Liver (tissue), 9 donors: Measurements from ENCODE around the gene FAM149B1. TPM values are rescaled to one million over a fixed set of nuclear protein-coding genes. Genes with fewer than 3 reads are reported as not detected.

ENCODE experiments used
- DNase-seq: peaks from one replicate; pipeline ENCODE4 v3.0.0-alpha.2; 2017; ENCODE audit warnings: low spot score
- H3K27ac ChIP-seq, 2 donors: one replicate each; pipeline ENCODE4 v1.7.0; 2013; ENCODE audit warnings: inconsistent platforms in 2 of 2, low read length in 2 of 2, control low read depth in 1 of 2, low read depth in 1 of 2, mild to moderate bottlenecking in 1 of 2
- H3K27me3 ChIP-seq, 4 donors: one replicate each; pipeline versions ENCODE4 v1.6.1 to v1.7.0; 2013; ENCODE audit warnings: low read length in 3 of 4, inconsistent platforms in 1 of 4, mild to moderate bottlenecking in 1 of 4, moderate library complexity in 1 of 4; ENCODE audit not compliant: control insufficient read depth in 4 of 4, insufficient read depth in 4 of 4
- H3K36me3 ChIP-seq, 4 donors: one replicate each; pipeline versions ENCODE4 v1.6.1 to v1.7.0; 2013; ENCODE audit warnings: low read length in 3 of 4, mild to moderate bottlenecking in 3 of 4, low read depth in 1 of 4, moderate library complexity in 1 of 4; ENCODE audit not compliant: control insufficient read depth in 4 of 4, insufficient read depth in 3 of 4
- H3K4me1 ChIP-seq, 4 donors: one replicate each; pipeline versions ENCODE4 v1.6.1 to v1.7.0; 2013; ENCODE audit warnings: low read length in 3 of 4, mild to moderate bottlenecking in 3 of 4, moderate library complexity in 1 of 4; ENCODE audit not compliant: control insufficient read depth in 4 of 4, insufficient read depth in 4 of 4
- H3K4me3 ChIP-seq, 3 donors: one replicate each; pipeline versions ENCODE4 v1.6.1 to v1.7.0; 2013; ENCODE audit warnings: low read length in 3 of 3, control low read depth in 1 of 3, low read depth in 1 of 3, mild to moderate bottlenecking in 1 of 3
- H3K9ac ChIP-seq, 2 donors: one replicate each; pipeline ENCODE4 v1.7.0; 2013; ENCODE audit warnings: low read length in 2 of 2, mild to moderate bottlenecking in 2 of 2, moderate library complexity in 2 of 2, control low read depth in 1 of 2, low read depth in 1 of 2
- H3K9me3 ChIP-seq, 4 donors: one replicate each; pipeline versions ENCODE4 v1.6.1 to v1.7.0; 2013; ENCODE audit warnings: low read length in 3 of 4; ENCODE audit not compliant: control insufficient read depth in 4 of 4
- EGR1 ChIP-seq, 2 donors: IDR thresholded peaks; 2 replicates each; pipeline ENCODE4 v1.6.1; 2016 to 2018; ENCODE audit warnings: antibody characterized with exemption in 2 of 2, low read depth in 2 of 2
- FOXA1 ChIP-seq: IDR thresholded peaks from 2 replicates; pipeline ENCODE4 v1.6.1; 2016; ENCODE audit warnings: antibody characterized with exemption
- FOXA2 ChIP-seq: IDR thresholded peaks from 2 replicates; pipeline ENCODE4 v1.6.1; 2016; ENCODE audit warnings: antibody characterized with exemption
- GABPA ChIP-seq, 2 donors: IDR thresholded peaks in 1 of 2; conservative IDR thresholded peaks in 1 of 2; 2 replicates each; pipeline ENCODE4 v1.6.1; 2016; ENCODE audit warnings: antibody characterized with exemption in 2 of 2, mild to moderate bottlenecking in 1 of 2, moderate library complexity in 1 of 2
- HNF4A ChIP-seq, 2 donors: conservative IDR thresholded peaks; 2 replicates each; pipeline ENCODE4 v1.6.1; 2016; ENCODE audit warnings: antibody characterized with exemption in 2 of 2, mild to moderate bottlenecking in 2 of 2
- HNF4G ChIP-seq: IDR thresholded peaks from 2 replicates; pipeline ENCODE4 v1.6.1; 2016; ENCODE audit warnings: antibody characterized with exemption
- JUND ChIP-seq, 2 donors: IDR thresholded peaks; 2 replicates each; pipeline ENCODE4 v1.6.1; 2016; ENCODE audit warnings: antibody characterized with exemption in 2 of 2
- NR2F2 ChIP-seq: IDR thresholded peaks from 2 replicates; pipeline ENCODE4 v1.6.1; 2016; ENCODE audit warnings: antibody characterized with exemption
- RAD21 ChIP-seq, 2 donors: IDR thresholded peaks; 2 replicates each; pipeline ENCODE4 v1.6.1; 2016; ENCODE audit warnings: antibody characterized with exemption in 2 of 2, mild to moderate bottlenecking in 2 of 2
- RXRA ChIP-seq, 2 donors: IDR thresholded peaks; 2 replicates each; pipeline ENCODE4 v1.6.1; 2017 to 2018; ENCODE audit warnings: antibody characterized with exemption in 2 of 2, mild to moderate bottlenecking in 1 of 2
- SP1 ChIP-seq: IDR thresholded peaks from 2 replicates; pipeline ENCODE4 v1.6.1; 2018; ENCODE audit warnings: antibody characterized with exemption, mild to moderate bottlenecking
- TAF1 ChIP-seq: conservative IDR thresholded peaks from 2 replicates; pipeline ENCODE4 v1.6.1; 2016; ENCODE audit warnings: antibody characterized with exemption, mild to moderate bottlenecking
- YY1 ChIP-seq: IDR thresholded peaks from 2 replicates; pipeline ENCODE4 v1.6.1; 2016; ENCODE audit warnings: antibody characterized with exemption, mild to moderate bottlenecking
- WGBS: extraction: QIAGEN DNeasy Blood & Tissue Kit; methylation state at CpG from one replicate; pipeline ENCODE4 v1.1.7; 2013; 5-methylcytosine and 5-hydroxymethylcytosine counted together
- polyA plus RNA-seq, 2 donors: library from polyadenylated mRNA; stranded (reverse) in 1 of 2; unstranded in 1 of 2; fragments of 200-250 nt in 1 of 2; fragments of >200 nt in 1 of 2; fragmentation: Nextera tagmentation in 1 of 2; extraction: Ambion mirVana in 1 of 2; gene quantifications; one replicate each; pipeline versions ENCODE4 v1.2.1 to v1.2.3, GENCODE V29; 2013 to 2015
- total RNA-seq, 2 donors: library from RNA; depleted of rRNA; stranded (reverse); fragments of >200 nt; gene quantifications; one replicate each; pipeline ENCODE4 v1.2.3, GENCODE V29; 2014
- TF ChIP-seq, protein P1 (sequence below): fragments of 150-350 bp; IDR thresholded peaks from 2 replicates; pipeline ENCODE4 v1.5.1; 2017; ENCODE audit warnings: improper control_type of control experiment, low read depth, low read length; ENCODE audit not compliant: missing input control
- TF ChIP-seq, protein P2 (sequence below): IDR thresholded peaks from 2 replicates; pipeline ENCODE4 v1.6.1; 2016; ENCODE audit warnings: antibody characterized with exemption, mild to moderate bottlenecking
- TF ChIP-seq, protein P3 (sequence below): IDR thresholded peaks from 2 replicates; pipeline ENCODE4 v1.6.1; 2016; ENCODE audit warnings: antibody characterized with exemption
- TF ChIP-seq, protein P4 (sequence below): IDR thresholded peaks from 2 replicates; pipeline ENCODE4 v1.6.1; 2016; ENCODE audit warnings: antibody characterized with exemption
- TF ChIP-seq, protein P5 (sequence below): IDR thresholded peaks from 2 replicates; pipeline ENCODE4 v1.6.1; 2016; ENCODE audit warnings: antibody characterized with exemption
- donor health status: healthy.
- donor health status: healthy.
- donor health status: healthy.
- donor health status: healthy.
- donor health status: healthy.

FAM149B1 gene
- total and polyA plus RNA-seq, 4 donors, result 7.3 to 12.9 (median 9.1) TPM

DNA sequence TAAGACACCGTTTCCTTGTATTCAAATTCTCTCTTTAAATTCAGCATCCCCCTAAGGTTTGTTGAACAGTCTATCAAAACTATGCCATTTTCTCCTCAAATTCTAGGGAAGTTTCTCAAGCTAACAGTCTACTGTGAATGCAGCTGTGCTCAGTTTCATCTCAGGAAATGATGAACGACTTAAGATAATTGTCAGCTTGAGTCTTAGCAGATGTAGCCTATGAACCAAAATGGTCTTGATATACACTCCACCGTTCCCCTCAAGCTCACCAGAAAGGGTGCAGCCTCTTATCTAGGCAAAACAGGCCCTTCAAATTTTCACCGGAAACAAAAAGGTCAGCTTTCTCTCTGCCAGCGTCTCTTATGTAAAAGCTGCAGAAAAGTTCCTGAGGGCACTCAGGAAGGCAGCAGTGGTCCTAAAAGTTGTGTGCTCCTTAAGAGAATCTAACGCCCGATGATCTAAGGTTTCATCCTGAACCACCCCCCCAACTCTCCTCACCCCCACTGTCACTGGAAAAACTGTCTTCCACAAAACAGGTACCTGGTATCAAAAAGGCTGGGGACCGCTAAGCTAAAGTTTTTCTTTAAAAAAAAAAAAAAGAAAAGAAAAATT lies 77.1 kb downstream of the FAM149B1 start:
- H3K4me3 ChIP-seq, result no peak overlapping the region
- no peaks in the 10 kb centered on the region for H3K27me3 ChIP-seq
- peaks cover 3 to 31% (median 24%) of the 10 kb centered on the region in 4 donors for H3K36me3 ChIP-seq
- no peak overlapping the region for H3K9ac ChIP-seq
- H3K27ac ChIP-seq, result no peak overlapping the region
- 76% methylated on average over 8 of the region's 8 CpGs for WGBS
- TF ChIP-seq EGR1 (IDR thresholded peaks at IDR 0.05; ENCODE audit: low read depth in 2 of 2) (no peak), TAF1 (no peak), FOXA2 (no peak), NR2F2 (no peak), HNF4G (no peak), JUND (IDR thresholded peaks at IDR 0.05) (no peak), RAD21 (IDR thresholded peaks at IDR 0.05) (no peak), HNF4A (conservative IDR thresholded peaks at IDR 0.05) (no peak), SP1 (no peak), GABPA (IDR thresholded peaks at IDR 0.05 in 1 of 2, conservative IDR thresholded peaks at IDR 0.05 in 1 of 2) (no peak), FOXA1 (no peak), YY1 (no peak), RXRA (IDR thresholded peaks at IDR 0.05) (no peak)
- TF ChIP-seq, protein P1, sequence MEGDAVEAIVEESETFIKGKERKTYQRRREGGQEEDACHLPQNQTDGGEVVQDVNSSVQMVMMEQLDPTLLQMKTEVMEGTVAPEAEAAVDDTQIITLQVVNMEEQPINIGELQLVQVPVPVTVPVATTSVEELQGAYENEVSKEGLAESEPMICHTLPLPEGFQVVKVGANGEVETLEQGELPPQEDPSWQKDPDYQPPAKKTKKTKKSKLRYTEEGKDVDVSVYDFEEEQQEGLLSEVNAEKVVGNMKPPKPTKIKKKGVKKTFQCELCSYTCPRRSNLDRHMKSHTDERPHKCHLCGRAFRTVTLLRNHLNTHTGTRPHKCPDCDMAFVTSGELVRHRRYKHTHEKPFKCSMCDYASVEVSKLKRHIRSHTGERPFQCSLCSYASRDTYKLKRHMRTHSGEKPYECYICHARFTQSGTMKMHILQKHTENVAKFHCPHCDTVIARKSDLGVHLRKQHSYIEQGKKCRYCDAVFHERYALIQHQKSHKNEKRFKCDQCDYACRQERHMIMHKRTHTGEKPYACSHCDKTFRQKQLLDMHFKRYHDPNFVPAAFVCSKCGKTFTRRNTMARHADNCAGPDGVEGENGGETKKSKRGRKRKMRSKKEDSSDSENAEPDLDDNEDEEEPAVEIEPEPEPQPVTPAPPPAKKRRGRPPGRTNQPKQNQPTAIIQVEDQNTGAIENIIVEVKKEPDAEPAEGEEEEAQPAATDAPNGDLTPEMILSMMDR, result no peak
- TF ChIP-seq, protein P2, sequence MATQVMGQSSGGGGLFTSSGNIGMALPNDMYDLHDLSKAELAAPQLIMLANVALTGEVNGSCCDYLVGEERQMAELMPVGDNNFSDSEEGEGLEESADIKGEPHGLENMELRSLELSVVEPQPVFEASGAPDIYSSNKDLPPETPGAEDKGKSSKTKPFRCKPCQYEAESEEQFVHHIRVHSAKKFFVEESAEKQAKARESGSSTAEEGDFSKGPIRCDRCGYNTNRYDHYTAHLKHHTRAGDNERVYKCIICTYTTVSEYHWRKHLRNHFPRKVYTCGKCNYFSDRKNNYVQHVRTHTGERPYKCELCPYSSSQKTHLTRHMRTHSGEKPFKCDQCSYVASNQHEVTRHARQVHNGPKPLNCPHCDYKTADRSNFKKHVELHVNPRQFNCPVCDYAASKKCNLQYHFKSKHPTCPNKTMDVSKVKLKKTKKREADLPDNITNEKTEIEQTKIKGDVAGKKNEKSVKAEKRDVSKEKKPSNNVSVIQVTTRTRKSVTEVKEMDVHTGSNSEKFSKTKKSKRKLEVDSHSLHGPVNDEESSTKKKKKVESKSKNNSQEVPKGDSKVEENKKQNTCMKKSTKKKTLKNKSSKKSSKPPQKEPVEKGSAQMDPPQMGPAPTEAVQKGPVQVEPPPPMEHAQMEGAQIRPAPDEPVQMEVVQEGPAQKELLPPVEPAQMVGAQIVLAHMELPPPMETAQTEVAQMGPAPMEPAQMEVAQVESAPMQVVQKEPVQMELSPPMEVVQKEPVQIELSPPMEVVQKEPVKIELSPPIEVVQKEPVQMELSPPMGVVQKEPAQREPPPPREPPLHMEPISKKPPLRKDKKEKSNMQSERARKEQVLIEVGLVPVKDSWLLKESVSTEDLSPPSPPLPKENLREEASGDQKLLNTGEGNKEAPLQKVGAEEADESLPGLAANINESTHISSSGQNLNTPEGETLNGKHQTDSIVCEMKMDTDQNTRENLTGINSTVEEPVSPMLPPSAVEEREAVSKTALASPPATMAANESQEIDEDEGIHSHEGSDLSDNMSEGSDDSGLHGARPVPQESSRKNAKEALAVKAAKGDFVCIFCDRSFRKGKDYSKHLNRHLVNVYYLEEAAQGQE, result no peak
- TF ChIP-seq, protein P3, sequence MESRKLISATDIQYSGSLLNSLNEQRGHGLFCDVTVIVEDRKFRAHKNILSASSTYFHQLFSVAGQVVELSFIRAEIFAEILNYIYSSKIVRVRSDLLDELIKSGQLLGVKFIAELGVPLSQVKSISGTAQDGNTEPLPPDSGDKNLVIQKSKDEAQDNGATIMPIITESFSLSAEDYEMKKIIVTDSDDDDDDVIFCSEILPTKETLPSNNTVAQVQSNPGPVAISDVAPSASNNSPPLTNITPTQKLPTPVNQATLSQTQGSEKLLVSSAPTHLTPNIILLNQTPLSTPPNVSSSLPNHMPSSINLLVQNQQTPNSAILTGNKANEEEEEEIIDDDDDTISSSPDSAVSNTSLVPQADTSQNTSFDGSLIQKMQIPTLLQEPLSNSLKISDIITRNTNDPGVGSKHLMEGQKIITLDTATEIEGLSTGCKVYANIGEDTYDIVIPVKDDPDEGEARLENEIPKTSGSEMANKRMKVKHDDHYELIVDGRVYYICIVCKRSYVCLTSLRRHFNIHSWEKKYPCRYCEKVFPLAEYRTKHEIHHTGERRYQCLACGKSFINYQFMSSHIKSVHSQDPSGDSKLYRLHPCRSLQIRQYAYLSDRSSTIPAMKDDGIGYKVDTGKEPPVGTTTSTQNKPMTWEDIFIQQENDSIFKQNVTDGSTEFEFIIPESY, result no peak
- TF ChIP-seq, protein P4, sequence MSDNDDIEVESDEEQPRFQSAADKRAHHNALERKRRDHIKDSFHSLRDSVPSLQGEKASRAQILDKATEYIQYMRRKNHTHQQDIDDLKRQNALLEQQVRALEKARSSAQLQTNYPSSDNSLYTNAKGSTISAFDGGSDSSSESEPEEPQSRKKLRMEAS, result no peak
- TF ChIP-seq, protein P5, sequence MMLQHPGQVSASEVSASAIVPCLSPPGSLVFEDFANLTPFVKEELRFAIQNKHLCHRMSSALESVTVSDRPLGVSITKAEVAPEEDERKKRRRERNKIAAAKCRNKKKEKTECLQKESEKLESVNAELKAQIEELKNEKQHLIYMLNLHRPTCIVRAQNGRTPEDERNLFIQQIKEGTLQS, result no peak
- DNase-seq, result peak; percentile 55
- H3K9me3 ChIP-seq, result no peaks in the 10 kb centered on the region
- peaks cover 3 to 28% (median 21%) of the 10 kb centered on the region in 4 donors for H3K4me1 ChIP-seq
